IPS DF 6.9 (cell line): ENCODE data around the gene DNAL4.
"Not testable (repeated sequence)": the region's sequence is repeated elsewhere in the genome, so short reads cannot be mapped to it uniquely, and the experiment has no call there.

Source experiments
- DNase-seq: peaks from one replicate; pipeline ENCODE4 v3.0.0-alpha.2; 2013; ENCODE audit warnings: low read depth, low spot score
- H3K27ac ChIP-seq: one replicate; pipeline ENCODE4 v1.5.1; 2013; ENCODE audit warnings: low read length, control low read depth
- H3K27me3 ChIP-seq: 2 replicates; pipeline ENCODE4 v1.6.1; 2013; ENCODE audit warnings: mild to moderate bottlenecking, low read length; ENCODE audit not compliant: control insufficient read depth, insufficient read depth
- H3K36me3 ChIP-seq: 2 replicates; pipeline ENCODE4 v1.6.1; 2013; ENCODE audit warnings: low read length; ENCODE audit not compliant: control insufficient read depth, insufficient read depth
- H3K4me1 ChIP-seq: 2 replicates; pipeline ENCODE4 v1.6.1; 2013; ENCODE audit warnings: low read length; ENCODE audit not compliant: control insufficient read depth, insufficient read depth
- H3K4me3 ChIP-seq: 2 replicates; pipeline ENCODE4 v1.5.1; 2013; ENCODE audit warnings: mild to moderate bottlenecking, low read length
- H3K9me3 ChIP-seq: 2 replicates; pipeline ENCODE4 v1.6.1; 2013; ENCODE audit warnings: low read length, inconsistent platforms; ENCODE audit not compliant: control insufficient read depth, insufficient read depth
- WGBS: extraction: QIAGEN DNeasy Blood & Tissue Kit; methylation state at CpG from one replicate; pipeline ENCODE4 v1.1.7; 2013; ENCODE audit warnings: mixed read lengths, missing lambda C conversion rate; ENCODE audit not compliant: insufficient read length, insufficient coverage; 5-methylcytosine and 5-hydroxymethylcytosine counted together

The DNAL4 gene

GRCh38 chr22:38805041-38805593 lies 11.2 kb upstream of the DNAL4 start:
- no CpG with 5 or more reads among the region's 8 CpGs for WGBS

GRCh38 chr22:38802671-38803121 lies 8.8 kb upstream of the DNAL4 start:
- Histone ChIP-seq H3K36me3 (no peaks in the 10 kb centered on the region), H3K4me3 (peak overlapping the region; percentile 52; the same call in 1 of the 2 replicates), H3K9me3 (no peaks in the 10 kb centered on the region), H3K27me3 (no peaks in the 10 kb centered on the region; the same call in 1 of the 2 replicates), H3K27ac (no peak overlapping the region), H3K4me1 (no peaks in the 10 kb centered on the region; the same call in 1 of the 2 replicates)
- WGBS = no CpG with 5 or more reads among the region's 10 CpGs
- no peak for DNase-seq

More at GRCh38 chr22:38805041-38805593, 11.2 kb upstream of the DNAL4 start:
- H3K36me3 ChIP-seq, H3K27me3 ChIP-seq, DNase-seq, H3K4me3 ChIP-seq, H3K27ac ChIP-seq, H3K9me3 ChIP-seq, H3K4me1 ChIP-seq: not testable (repeated sequence)

GRCh38 chr22:38799265-38800002 lies 5.5 kb upstream of the DNAL4 start:
- no peaks in the 10 kb centered on the region; the same call in 1 of the 2 replicates for H3K27me3 ChIP-seq
- no peaks in the 10 kb centered on the region for H3K9me3 ChIP-seq
- no peak overlapping the region for H3K27ac ChIP-seq
- WGBS = no CpG with 5 or more reads among the region's 6 CpGs
- no peak overlapping the region for H3K4me3 ChIP-seq
- no peaks in the 10 kb centered on the region for H3K36me3 ChIP-seq
- DNase-seq = no peak
- no peaks in the 10 kb centered on the region; the same call in 1 of the 2 replicates for H3K4me1 ChIP-seq

DNA sequence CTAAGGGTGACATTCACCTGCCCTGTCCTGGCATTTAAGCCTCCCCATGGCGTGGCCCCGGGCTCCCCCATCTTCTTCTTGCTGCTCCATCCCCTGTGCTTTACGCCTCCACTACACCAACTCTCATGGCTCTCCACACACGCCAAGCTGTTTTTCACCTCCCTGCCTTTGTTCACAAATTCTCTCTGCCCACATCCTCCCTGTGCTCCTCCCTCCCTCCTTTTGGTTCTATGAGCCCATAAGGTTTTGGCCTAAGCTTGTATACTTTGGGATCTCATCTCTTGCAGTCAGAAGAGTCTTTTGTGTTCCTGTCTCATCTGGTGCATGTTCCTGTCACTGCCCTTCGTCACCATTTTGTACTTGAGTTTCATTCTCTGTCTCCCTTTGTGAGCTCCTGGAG lies 4.6 kb upstream of the DNAL4 start:
- Histone ChIP-seq H3K27ac (no peak overlapping the region), H3K4me1 (no peaks in the 10 kb centered on the region; the same call in 1 of the 2 replicates), H3K9me3 (no peaks in the 10 kb centered on the region), H3K36me3 (no peaks in the 10 kb centered on the region), H3K27me3 (no peaks in the 10 kb centered on the region; the same call in 1 of the 2 replicates), H3K4me3 (no peak overlapping the region)
- WGBS = no CpG with 5 or more reads among the region's 5 CpGs
- no peak for DNase-seq

- H3K36me3 ChIP-seq = no peaks in the 10 kb centered on the region
- no peaks in the 10 kb centered on the region for H3K4me1 ChIP-seq
- no peak overlapping the region for H3K27ac ChIP-seq
- WGBS = 100% methylated on average over 2 of the region's 12 CpGs
- DNase-seq = no peak
- H3K27me3 ChIP-seq = no peaks in the 10 kb centered on the region; the same call in 1 of the 2 replicates
- no peaks in the 10 kb centered on the region for H3K9me3 ChIP-seq
- H3K4me3 ChIP-seq = no peak overlapping the region
These were observed 2.5 kb upstream of the DNAL4 start for GRCh38 chr22:38796262-38796957.

DNA sequence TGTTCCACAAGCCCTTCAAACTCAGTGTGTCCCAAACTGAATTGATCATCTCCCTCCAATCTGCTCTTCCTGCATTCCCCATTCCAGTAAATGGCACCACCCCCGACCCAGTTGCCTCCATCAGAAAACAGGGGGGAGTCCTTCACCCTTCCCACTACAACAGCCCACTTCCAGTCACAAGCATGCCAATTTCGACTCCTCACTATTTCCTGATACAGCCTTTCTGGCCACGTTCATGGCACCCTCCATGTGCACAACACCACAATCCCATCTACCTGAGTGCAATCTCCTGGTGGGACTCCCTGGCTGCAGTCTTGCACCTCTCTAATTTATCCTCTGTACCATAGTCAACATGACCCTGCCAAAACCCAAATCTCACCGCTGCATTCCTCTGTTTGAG lies 1.6 kb upstream of the DNAL4 start:
- DNase-seq = no peak
- Histone ChIP-seq H3K36me3 (no peaks in the 10 kb centered on the region), H3K27me3 (no peaks in the 10 kb centered on the region), H3K9me3 (no peaks in the 10 kb centered on the region), H3K4me1 (no peaks in the 10 kb centered on the region), H3K27ac (no peak overlapping the region), H3K4me3 (no peak overlapping the region)
- WGBS = no CpG with 5 or more reads among the region's 4 CpGs

DNA sequence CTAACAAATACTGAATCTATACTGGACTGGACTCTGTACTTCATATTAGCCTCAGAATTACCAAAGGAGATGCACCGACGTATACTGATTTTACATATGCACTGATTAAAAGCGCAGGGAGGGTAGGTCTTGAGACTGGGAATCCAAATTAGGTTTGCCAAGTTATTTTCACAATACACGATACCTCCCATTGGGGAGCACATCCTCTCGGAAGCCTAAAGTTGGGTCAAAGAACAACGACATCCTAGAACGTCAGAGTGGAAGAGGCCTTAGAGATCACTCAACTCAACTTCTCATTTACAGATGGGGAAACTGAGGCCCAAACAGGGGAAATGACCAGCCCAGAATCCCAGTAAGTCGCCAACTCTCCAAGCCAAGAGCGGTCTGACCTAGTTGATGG lies 626 bp downstream of the DNAL4 start:
- Histone ChIP-seq H3K27ac (no peak overlapping the region), H3K9me3 (no peaks in the 10 kb centered on the region), H3K27me3 (no peaks in the 10 kb centered on the region), H3K4me1 (no peaks in the 10 kb centered on the region), H3K4me3 (peak overlapping the region; percentile 92; the same call in 1 of the 2 replicates), H3K36me3 (no peaks in the 10 kb centered on the region)
- WGBS = no CpG with 5 or more reads among the region's 9 CpGs
- no peak for DNase-seq

GRCh38 chr22:38792833-38793232 lies 1.1 kb downstream of the DNAL4 start:
- Histone ChIP-seq H3K27me3 (no peaks in the 10 kb centered on the region), H3K36me3 (no peaks in the 10 kb centered on the region), H3K4me3 (no peak overlapping the region), H3K9me3 (no peaks in the 10 kb centered on the region), H3K27ac (no peak overlapping the region), H3K4me1 (no peaks in the 10 kb centered on the region)
- DNase-seq = no peak
- WGBS = no CpG with 5 or more reads among the region's 4 CpGs

- DNase-seq = no peak
- no peaks in the 10 kb centered on the region for H3K9me3 ChIP-seq
- no CpG with 5 or more reads among the region's 4 CpGs for WGBS
These were observed 4.3 kb downstream of the DNAL4 start for GRCh38 chr22:38789606-38790005.

DNA sequence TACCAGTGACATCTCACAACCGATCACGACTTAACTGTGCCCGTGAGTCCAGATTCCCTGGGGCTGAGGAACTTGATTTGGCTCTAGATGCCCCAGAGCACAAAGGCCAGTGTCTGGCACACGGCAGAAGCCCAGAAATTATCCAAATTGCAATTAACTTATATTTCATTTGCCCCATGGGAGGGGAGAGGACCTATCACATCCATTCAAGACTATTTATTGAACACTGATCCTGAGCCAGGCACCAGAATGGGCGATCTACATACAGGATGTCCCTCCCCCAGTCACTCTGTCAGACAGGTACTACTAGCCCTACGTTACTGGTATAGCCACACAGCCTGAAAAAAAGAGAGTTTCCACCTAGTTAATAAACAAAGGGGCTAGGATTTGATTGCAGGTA lies 5.1 kb downstream of the DNAL4 start:
- H3K4me3 ChIP-seq = no peak overlapping the region

More at GRCh38 chr22:38789606-38790005, 4.3 kb downstream of the DNAL4 start:
- no peaks in the 10 kb centered on the region for H3K4me1 ChIP-seq
- no peaks in the 10 kb centered on the region for H3K36me3 ChIP-seq
- no peaks in the 10 kb centered on the region for H3K27me3 ChIP-seq
- H3K4me3 ChIP-seq = no peak overlapping the region
- H3K27ac ChIP-seq = no peak overlapping the region

More for the DNA sequence above, 5.1 kb downstream of the DNAL4 start:
- H3K36me3 ChIP-seq = no peaks in the 10 kb centered on the region
- H3K4me1 ChIP-seq = no peaks in the 10 kb centered on the region
- no peaks in the 10 kb centered on the region for H3K9me3 ChIP-seq
- WGBS = no CpG with 5 or more reads among the region's 6 CpGs
- no peak for DNase-seq
- no peak overlapping the region for H3K27ac ChIP-seq
- H3K27me3 ChIP-seq = no peaks in the 10 kb centered on the region
